Melanocyte of skin (primary cell): Measurements from ENCODE around the gene RAP1A. TPM values are rescaled to one million over a fixed set of nuclear protein-coding genes. Genes with fewer than 3 reads are reported as not detected.

Source experiments
- small RNA-seq, 2 donors: library from RNA; depleted of rRNA; stranded (forward); fragments of <200 nt; gene quantifications; one replicate each; pipeline ENCODE3, GENCODE V24; 2012
- total RNA-seq, 2 donors: library from RNA; depleted of rRNA; stranded (reverse); fragments of >200 nt; gene quantifications; 2 replicates each; pipeline ENCODE4 v1.2.3, GENCODE V29; 2012

RAP1A gene
- 10 to 100 TPM; 10.3 to 11.7 TPM for total RNA-seq

DNA sequence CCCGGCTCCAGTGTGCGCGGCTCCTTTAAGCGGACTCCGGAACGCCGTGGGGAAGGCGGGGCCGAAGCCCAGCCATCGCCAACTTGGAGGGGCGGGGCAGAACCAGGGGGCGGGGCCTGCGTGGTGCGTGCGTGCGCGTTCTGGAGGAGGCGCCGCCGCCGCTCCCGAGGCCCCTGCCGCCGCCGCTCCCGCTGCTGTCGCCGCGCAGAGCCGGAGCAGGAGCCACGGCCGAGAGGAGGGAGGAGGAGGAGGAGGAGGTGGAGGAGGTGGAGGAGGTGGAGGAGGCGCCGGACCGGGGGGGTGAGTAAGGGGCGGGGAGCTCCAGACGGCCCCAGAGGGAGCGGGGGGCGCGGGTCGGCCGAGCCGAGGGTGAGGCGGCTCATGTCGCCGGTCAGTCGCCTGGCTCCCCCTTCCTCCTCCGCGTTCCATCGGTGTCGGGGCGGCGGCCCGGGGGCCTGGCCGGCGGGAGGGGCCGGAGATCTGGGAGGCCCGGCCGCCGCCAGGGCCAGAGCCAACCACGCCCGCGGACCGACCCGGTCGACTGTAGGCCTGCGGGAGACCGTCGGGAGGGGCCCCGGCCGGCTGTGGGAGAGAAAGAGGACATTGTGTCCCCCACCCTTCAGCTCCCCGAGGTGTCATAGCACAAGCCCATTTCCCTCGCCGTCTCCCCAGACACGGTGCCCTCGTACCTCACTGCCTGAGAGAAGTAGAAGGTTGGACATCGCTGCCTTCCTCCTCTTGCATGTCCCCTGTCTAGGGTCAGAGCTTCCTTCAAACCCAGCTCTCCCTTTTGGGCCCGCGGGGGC is at the start of gene RAP1A:
RAP1A (plus strand) TSS at position 155 of the 806 bp plus-strand sequence. CDS start 71,572 bp downstream, outside the sequence.

DNA sequence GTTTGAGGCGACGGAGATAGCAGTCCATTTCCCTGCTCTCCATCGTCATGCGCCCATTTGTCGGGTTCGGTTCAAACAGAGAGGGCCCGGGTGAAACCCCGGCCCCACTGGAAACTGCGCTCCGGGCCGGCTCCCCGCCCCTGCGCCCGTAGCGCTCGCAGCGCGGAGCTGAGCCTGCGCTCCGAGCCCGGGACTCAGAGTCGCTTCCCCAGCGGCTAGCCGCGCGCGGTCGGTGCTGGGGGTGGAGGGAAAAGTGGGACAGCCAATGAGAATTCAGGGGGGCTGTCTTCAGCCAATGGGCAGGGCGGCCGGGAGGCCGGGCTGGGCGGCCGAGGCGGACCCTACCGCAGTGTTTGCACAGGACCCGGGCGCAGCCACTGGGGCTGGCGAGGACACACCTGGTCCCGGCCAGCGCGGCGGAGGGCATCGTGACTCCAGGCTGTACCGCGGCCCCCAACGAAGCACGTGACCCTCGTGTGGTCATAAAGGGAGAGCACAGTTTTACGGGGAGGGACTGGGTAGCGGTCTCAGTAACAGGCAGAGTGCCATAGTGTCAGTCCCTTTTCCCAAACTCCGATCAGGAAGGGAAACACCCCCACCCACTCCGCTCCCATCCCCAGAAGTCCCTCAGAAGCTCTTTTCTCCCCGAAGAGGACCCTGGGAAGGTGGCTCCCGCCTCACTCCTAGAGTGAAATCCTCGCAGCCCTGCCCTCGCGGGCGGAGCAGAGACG is 119.8 kb downstream of the RAP1A start, which contains the start of gene INKA2:
INKA2 (minus strand) TSS at position 202 of the 731 bp plus-strand sequence; CDS start at position 49, 153 bp downstream.

DNA sequence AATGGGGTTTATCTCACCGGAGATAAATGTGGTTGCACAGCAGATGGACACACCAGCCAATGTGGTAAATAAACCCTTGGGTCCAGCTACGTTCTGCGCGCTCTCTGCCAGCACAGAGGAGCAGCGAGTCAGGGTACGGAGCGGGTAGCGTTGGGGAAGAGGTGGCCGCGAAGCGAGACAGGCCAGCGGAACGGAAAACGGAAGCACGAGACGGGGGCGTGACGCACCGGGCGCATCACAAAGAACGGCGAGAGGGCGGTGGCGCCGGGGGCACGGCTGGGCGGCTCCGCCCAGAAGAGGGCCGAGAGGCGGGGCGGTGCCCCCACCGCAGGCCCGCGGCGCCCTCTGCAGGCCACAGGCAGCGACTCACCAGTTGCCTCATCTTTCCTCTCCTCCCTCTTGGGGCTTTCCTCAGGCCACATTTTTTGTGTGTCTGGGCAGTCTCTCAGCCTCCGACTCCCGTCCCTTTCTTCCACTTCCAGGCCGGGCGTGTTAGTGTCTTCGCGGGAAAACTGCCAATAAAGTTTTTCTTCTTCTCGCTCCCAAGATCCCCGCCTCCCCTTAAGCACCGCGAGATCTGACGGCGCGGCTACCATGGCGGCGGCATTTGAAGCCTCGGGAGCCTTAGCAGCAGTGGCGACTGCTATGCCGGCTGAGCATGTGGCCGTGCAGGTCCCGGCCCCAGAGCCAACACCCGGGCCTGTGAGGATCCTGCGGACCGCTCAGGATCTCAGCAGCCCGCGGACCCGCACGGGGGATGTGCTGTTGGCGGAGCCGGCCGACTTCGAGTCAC is 135.9 kb downstream of the RAP1A start, which contains the start of gene DDX20:
DDX20 (plus strand) TSS at position 571 of the 793 bp plus-strand sequence; CDS start at position 595, 24 bp downstream.

Small RNAs within 50 kb of the gene (small RNA-seq; reads per million reads assigned to genes)
- 0.52 to 0.69 reads per million in 2 donors for gene INKA2
- 0 reads per million in 2 donors for gene RNU6-151P

Other genes with a start within 250 kb of the RAP1A start
- 1 to 10 TPM in 1 of 2 donors, under 1 TPM in 1; 0.67 to 1.0 TPM for gene OVGP1, start 192.1 kb upstream of the RAP1A start, total RNA-seq
- 10 to 100 TPM; 33.0 to 71.6 TPM for gene WDR77, start 170.5 kb upstream of the RAP1A start, total RNA-seq
- gene ATP5PB, start 170.3 kb upstream of the RAP1A start, total RNA-seq, result 100 to 1,000 TPM; 283 to 360 TPM
- under 1 TPM in 1 of 2 donors, not detected in 1; 0.34 TPM for gene C1orf162, start 145.8 kb upstream of the RAP1A start, total RNA-seq
- gene ADORA3, start 116.2 kb upstream of the RAP1A start, total RNA-seq, result not detected
- 1 to 10 TPM in 1 of 2 donors, under 1 TPM in 1; 0.34 to 1.3 TPM for gene TMIGD3, start 116.2 kb upstream of the RAP1A start, total RNA-seq
- gene INKA2, start 119.6 kb downstream of the RAP1A start, total RNA-seq, result under 1 TPM; 0.34 to 0.67 TPM
- gene DDX20, start 136.1 kb downstream of the RAP1A start, total RNA-seq, result 10 to 100 TPM; 17.2 to 24.0 TPM